Type B pancreatic cell (in vitro differentiated cells): ENCODE results near the gene MYO18A. TPM values are rescaled to one million over a fixed set of nuclear protein-coding genes. Genes with fewer than 3 reads are reported as not detected.

Source experiments
- DNase-seq: peaks from one replicate; pipeline ENCODE4 v3.0.0; 2021; ENCODE audit warnings: mixed read lengths; ENCODE audit not compliant: unreplicated experiment; ENCODE audit errors: extremely low spot score
- H3K27ac Mint-ChIP-seq: 2 replicates; pipeline ENCODE4 v1.8.0; 2021; ENCODE audit warnings: mild to moderate bottlenecking, mixed read lengths
- H3K27me3 Mint-ChIP-seq: 2 replicates; pipeline ENCODE4 v1.8.0; 2021; ENCODE audit warnings: mixed read lengths
- H3K36me3 Mint-ChIP-seq: 2 replicates; pipeline ENCODE4 v1.8.0; 2021; ENCODE audit warnings: mixed read lengths
- H3K4me1 Mint-ChIP-seq: one replicate; pipeline ENCODE4 v1.8.0; 2021; ENCODE audit warnings: mixed read lengths; ENCODE audit not compliant: unreplicated experiment
- H3K4me3 Mint-ChIP-seq: 2 replicates; pipeline ENCODE4 v1.8.0; 2021; ENCODE audit warnings: mild to moderate bottlenecking, mixed read lengths
- H3K9me3 Mint-ChIP-seq: 2 replicates; pipeline ENCODE4 v1.8.0; 2021; ENCODE audit warnings: mixed read lengths
- CTCF ChIP-seq: fragments of 200-600 bp; sonication (generic); conservative IDR thresholded peaks from 2 replicates; pipeline ENCODE4 v1.5.0; 2021; ENCODE audit warnings: antibody characterized with exemption, mild to moderate bottlenecking
- total RNA-seq: library from RNA; stranded (reverse); gene quantifications from 2 replicates; pipeline ENCODE4 v1.2.1, GENCODE V29; 2021; ENCODE audit warnings: low replicate concordance

The MYO18A gene
- total RNA-seq, 1 donor from 2014 or later, result 46.6 TPM

- no peak for TF ChIP-seq CTCF
- peaks cover 30% of the 10 kb centered on the region for H3K4me1 Mint-ChIP-seq
- H3K36me3 Mint-ChIP-seq, result peaks cover 23% of the 10 kb centered on the region
- no peaks in the 10 kb centered on the region for H3K27me3 Mint-ChIP-seq
- no peak for DNase-seq
- no peaks in the 10 kb centered on the region for H3K9me3 Mint-ChIP-seq
- peak overlapping the region; percentile 69 for H3K4me3 Mint-ChIP-seq
- peak overlapping the region; percentile 57 for H3K27ac Mint-ChIP-seq
Measured at GRCh38 chr17:29084541-29085146, 95.6 kb downstream of the MYO18A start.

GRCh38 chr17:29080965-29081364 is 99.2 kb downstream of the MYO18A start:
- H3K4me1 Mint-ChIP-seq, result peaks cover 32% of the 10 kb centered on the region
- peaks cover 14% of the 10 kb centered on the region for H3K36me3 Mint-ChIP-seq
- TF ChIP-seq CTCF, result no peak
- no peak for DNase-seq
- no peak overlapping the region for H3K27ac Mint-ChIP-seq
- no peaks in the 10 kb centered on the region for H3K9me3 Mint-ChIP-seq
- H3K4me3 Mint-ChIP-seq, result no peak overlapping the region
- no peaks in the 10 kb centered on the region for H3K27me3 Mint-ChIP-seq

GRCh38 chr17:29080323-29080722 is 99.9 kb downstream of the MYO18A start:
- H3K4me1 Mint-ChIP-seq, result peaks cover 36% of the 10 kb centered on the region
- TF ChIP-seq CTCF, result no peak
- no peak overlapping the region for H3K27ac Mint-ChIP-seq
- peaks cover 15% of the 10 kb centered on the region for H3K36me3 Mint-ChIP-seq
- no peaks in the 10 kb centered on the region for H3K27me3 Mint-ChIP-seq
- no peak overlapping the region for H3K4me3 Mint-ChIP-seq
- no peak for DNase-seq
- no peaks in the 10 kb centered on the region for H3K9me3 Mint-ChIP-seq

- TF ChIP-seq CTCF, result no peak
- no peak overlapping the region for H3K4me3 Mint-ChIP-seq
- no peaks in the 10 kb centered on the region for H3K9me3 Mint-ChIP-seq
- H3K27ac Mint-ChIP-seq, result no peak overlapping the region
- H3K36me3 Mint-ChIP-seq, result peaks cover 15% of the 10 kb centered on the region
- no peaks in the 10 kb centered on the region for H3K27me3 Mint-ChIP-seq
- H3K4me1 Mint-ChIP-seq, result peaks cover 32% of the 10 kb centered on the region
- no peak for DNase-seq
Measured at GRCh38 chr17:29079887-29080286, 100.3 kb downstream of the MYO18A start.

GRCh38 chr17:29079433-29079832 is 100.8 kb downstream of the MYO18A start:
- Mint-ChIP-seq H3K36me3 (peaks cover 15% of the 10 kb centered on the region), H3K27ac (no peak overlapping the region), H3K4me3 (no peak overlapping the region), H3K27me3 (no peaks in the 10 kb centered on the region), H3K4me1 (peaks cover 27% of the 10 kb centered on the region), H3K9me3 (no peaks in the 10 kb centered on the region)
- no peak for TF ChIP-seq CTCF
- DNase-seq, result no peak
